Measurements from ENCODE around the gene RFK. TPM values are rescaled to one million over a fixed set of nuclear protein-coding genes. Genes with fewer than 3 reads are reported as not detected.

Gene RFK
- total RNA-seq, 4 donors from 2014 or later = 29.3 to 40.0 (median 34.8) TPM

- Histone ChIP-seq H3K4me3 (replicated peaks in 1 of 3) (no peak overlapping the region), H3K27ac (no peak overlapping the region), H3K9me3 (no peaks in the 10 kb centered on the region), H3K27me3 (no peaks in the 10 kb centered on the region), H3K36me3 (no peaks in the 10 kb centered on the region), H3K4me1 (no peaks in the 10 kb centered on the region)
- no peak for TF ChIP-seq CTCF (IDR thresholded peaks at IDR 0.05)
- no peak for TF ChIP-seq POLR2A (IDR thresholded peaks at IDR 0.05)
- no peak for DNase-seq
- intact Hi-C loops (cut with DNase I) = no loop called here
- 82 to 84% methylated on average over 6 of the region's 6 CpGs for WGBS, 2 donors
These were observed 55.8 kb downstream of the RFK start for GRCh38 chr9:76338418-76338817.

DNA sequence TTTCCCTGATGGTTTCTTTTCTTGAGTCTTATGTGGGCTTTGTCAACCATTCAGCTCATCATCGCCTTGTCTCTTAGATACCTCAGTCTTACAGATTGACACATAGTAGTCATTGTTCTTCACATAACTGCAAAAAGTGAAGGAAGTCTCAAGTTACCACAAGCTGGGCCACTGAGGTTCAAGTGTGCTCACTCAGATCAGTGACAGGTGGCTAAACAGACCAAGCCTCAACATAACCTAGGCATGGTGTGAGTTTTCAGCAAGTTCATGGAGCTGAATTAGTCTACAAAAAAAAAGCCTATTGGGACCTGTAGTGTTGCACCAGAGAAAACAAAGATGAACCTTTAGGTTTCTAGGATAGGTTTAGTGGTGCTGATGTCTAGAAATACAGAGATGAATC is 58.2 kb downstream of the RFK start:
- H3K27me3 ChIP-seq = no peaks in the 10 kb centered on the region
- no peak for DNase-seq
- TF ChIP-seq POLR2A (IDR thresholded peaks at IDR 0.05) (no peak), CTCF (IDR thresholded peaks at IDR 0.05) (no peak)
- no peaks in the 10 kb centered on the region for H3K36me3 ChIP-seq
- no peaks in the 10 kb centered on the region for H3K9me3 ChIP-seq
- no peaks in the 10 kb centered on the region for H3K4me1 ChIP-seq
- 100% methylated on average over 1 of the region's 1 CpG for WGBS, 2 donors
- H3K4me3 ChIP-seq (replicated peaks in 1 of 3) = no peak overlapping the region
- no peak overlapping the region for H3K27ac ChIP-seq
- intact Hi-C loops (cut with DNase I) = no loop called here

Other genes with a start within 250 kb of the RFK start
- gene GCNT1, start 64.8 kb upstream of the RFK start, total RNA-seq = 100 to 1,000 TPM in 1 of 4 donors, 10 to 100 TPM in 3; 15.4 to 340 (median 30.9) TPM

Data from thyroid gland (tissue), 4 donors.